Fibroblast of lung (primary cell): ENCODE data around the gene HCAR2.

Source experiments
- EZH2 ChIP-seq: IDR thresholded peaks from 2 replicates; pipeline ENCODE4 v1.5.1; 2012; ENCODE audit warnings: low read length, control low read depth, mild to moderate bottlenecking; ENCODE audit errors: missing control alignments
- TF ChIP-seq, protein P1 (sequence below), 2 donors: IDR thresholded peaks in 1 of 2; conservative IDR thresholded peaks in 1 of 2; 1 replicate in 1 of 2; 2 replicates in 1 of 2; pipeline ENCODE4 v1.5.1; 2011 to 2012; ENCODE audit warnings: low read length in 2 of 2, control low read depth in 1 of 2, inconsistent platforms in 1 of 2, low read depth in 1 of 2, mild to moderate bottlenecking in 1 of 2

DNA sequence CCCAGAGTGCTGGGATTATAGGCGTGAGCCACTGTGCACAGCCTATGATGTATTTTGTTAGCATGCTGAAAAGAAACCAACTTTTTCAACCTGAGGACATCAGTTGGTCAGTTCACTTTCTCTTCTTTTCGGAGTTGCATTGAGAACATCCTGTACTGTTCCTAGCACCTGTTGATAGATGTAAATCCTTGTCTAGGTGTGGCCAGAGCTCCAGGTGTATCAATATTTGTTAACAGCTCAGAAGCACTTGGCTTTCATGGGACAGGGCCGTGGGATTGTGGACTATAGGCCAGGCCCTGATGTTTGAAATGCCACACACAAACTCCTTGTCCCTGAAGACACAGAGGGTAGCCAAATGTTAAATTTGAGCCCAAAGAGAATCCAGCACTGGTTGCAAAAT, 14.9 kb downstream of the HCAR2 start:
- TF ChIP-seq, protein P1, sequence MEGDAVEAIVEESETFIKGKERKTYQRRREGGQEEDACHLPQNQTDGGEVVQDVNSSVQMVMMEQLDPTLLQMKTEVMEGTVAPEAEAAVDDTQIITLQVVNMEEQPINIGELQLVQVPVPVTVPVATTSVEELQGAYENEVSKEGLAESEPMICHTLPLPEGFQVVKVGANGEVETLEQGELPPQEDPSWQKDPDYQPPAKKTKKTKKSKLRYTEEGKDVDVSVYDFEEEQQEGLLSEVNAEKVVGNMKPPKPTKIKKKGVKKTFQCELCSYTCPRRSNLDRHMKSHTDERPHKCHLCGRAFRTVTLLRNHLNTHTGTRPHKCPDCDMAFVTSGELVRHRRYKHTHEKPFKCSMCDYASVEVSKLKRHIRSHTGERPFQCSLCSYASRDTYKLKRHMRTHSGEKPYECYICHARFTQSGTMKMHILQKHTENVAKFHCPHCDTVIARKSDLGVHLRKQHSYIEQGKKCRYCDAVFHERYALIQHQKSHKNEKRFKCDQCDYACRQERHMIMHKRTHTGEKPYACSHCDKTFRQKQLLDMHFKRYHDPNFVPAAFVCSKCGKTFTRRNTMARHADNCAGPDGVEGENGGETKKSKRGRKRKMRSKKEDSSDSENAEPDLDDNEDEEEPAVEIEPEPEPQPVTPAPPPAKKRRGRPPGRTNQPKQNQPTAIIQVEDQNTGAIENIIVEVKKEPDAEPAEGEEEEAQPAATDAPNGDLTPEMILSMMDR (conservative IDR thresholded peaks at IDR 0.05 in 1 of 2, IDR thresholded peaks at IDR 0.05 in 1 of 2; ENCODE audit: low read depth in 1 of 2, low read length in 2 of 2): no peak
- TF ChIP-seq EZH2: no peak
